GM06990 (cell line): ENCODE data around the gene LRR1.
A peak's percentile ranks its signal among the peaks of the same experiment; 100 is the strongest.

Experiments used
- DNase-seq: peaks from one replicate; pipeline ENCODE4 v3.0.0-alpha.2; 2011; ENCODE audit not compliant: insufficient read length; ENCODE audit errors: extremely low read depth
- H3K27me3 ChIP-seq: replicated peaks from 2 replicates; pipeline ENCODE4 v1.6.0; 2011; ENCODE audit warnings: low read length; ENCODE audit not compliant: control insufficient read depth, insufficient read depth
- H3K36me3 ChIP-seq: 2 replicates; pipeline ENCODE4 v1.5.1; 2011; ENCODE audit warnings: low read length; ENCODE audit not compliant: control insufficient read depth, insufficient read depth
- H3K4me3 ChIP-seq: replicated peaks from 2 replicates; pipeline ENCODE4 v1.5.1; 2011; ENCODE audit warnings: low read depth, mild to moderate bottlenecking, control low read depth, low read length
- TF ChIP-seq, protein P1 (sequence below): IDR thresholded peaks from 2 replicates; pipeline ENCODE4 v1.5.1; 2011; ENCODE audit warnings: low read length, control low read depth, mild to moderate bottlenecking, inconsistent platforms; ENCODE audit not compliant: insufficient read depth, poor library complexity, severe bottlenecking

Gene LRR1, protein sequence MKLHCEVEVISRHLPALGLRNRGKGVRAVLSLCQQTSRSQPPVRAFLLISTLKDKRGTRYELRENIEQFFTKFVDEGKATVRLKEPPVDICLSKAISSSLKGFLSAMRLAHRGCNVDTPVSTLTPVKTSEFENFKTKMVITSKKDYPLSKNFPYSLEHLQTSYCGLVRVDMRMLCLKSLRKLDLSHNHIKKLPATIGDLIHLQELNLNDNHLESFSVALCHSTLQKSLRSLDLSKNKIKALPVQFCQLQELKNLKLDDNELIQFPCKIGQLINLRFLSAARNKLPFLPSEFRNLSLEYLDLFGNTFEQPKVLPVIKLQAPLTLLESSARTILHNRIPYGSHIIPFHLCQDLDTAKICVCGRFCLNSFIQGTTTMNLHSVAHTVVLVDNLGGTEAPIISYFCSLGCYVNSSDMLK

GRCh38 chr14:49598485-49599300 lies at the start of gene LRR1:
Gene LRR1, plus strand, starts transcription at chr14:49598940. Its CDS starts 81 bp downstream, at chr14:49599021.
- Histone ChIP-seq H3K36me3 (peaks cover 4% of the 10 kb centered on the region), H3K4me3 (peak within 1 kb of the TSS; percentile 90), H3K27me3 (no peaks in the 10 kb centered on the region)
- peak; percentile 95 for DNase-seq
- TF ChIP-seq, protein P1, sequence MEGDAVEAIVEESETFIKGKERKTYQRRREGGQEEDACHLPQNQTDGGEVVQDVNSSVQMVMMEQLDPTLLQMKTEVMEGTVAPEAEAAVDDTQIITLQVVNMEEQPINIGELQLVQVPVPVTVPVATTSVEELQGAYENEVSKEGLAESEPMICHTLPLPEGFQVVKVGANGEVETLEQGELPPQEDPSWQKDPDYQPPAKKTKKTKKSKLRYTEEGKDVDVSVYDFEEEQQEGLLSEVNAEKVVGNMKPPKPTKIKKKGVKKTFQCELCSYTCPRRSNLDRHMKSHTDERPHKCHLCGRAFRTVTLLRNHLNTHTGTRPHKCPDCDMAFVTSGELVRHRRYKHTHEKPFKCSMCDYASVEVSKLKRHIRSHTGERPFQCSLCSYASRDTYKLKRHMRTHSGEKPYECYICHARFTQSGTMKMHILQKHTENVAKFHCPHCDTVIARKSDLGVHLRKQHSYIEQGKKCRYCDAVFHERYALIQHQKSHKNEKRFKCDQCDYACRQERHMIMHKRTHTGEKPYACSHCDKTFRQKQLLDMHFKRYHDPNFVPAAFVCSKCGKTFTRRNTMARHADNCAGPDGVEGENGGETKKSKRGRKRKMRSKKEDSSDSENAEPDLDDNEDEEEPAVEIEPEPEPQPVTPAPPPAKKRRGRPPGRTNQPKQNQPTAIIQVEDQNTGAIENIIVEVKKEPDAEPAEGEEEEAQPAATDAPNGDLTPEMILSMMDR, result no peak

- no peak for DNase-seq
- no peaks in the 10 kb centered on the region for H3K27me3 ChIP-seq
- H3K36me3 ChIP-seq, result no peaks in the 10 kb centered on the region
- no peak overlapping the region for H3K4me3 ChIP-seq
- TF ChIP-seq, protein P1, result no peak
Observed at GRCh38 chr14:49549446-49549845, 49.3 kb upstream of the LRR1 start.

GRCh38 chr14:49549881-49550280 lies 48.9 kb upstream of the LRR1 start:
- no peak for DNase-seq
- Histone ChIP-seq H3K27me3 (no peaks in the 10 kb centered on the region), H3K36me3 (no peaks in the 10 kb centered on the region), H3K4me3 (no peak overlapping the region)
- TF ChIP-seq, protein P1, result no peak

GRCh38 chr14:49550286-49551184 lies 48.2 kb upstream of the LRR1 start:
- no peak for DNase-seq
- no peak overlapping the region for H3K4me3 ChIP-seq
- H3K27me3 ChIP-seq, result no peaks in the 10 kb centered on the region
- H3K36me3 ChIP-seq, result no peaks in the 10 kb centered on the region
- TF ChIP-seq, protein P1, result no peak

DNA sequence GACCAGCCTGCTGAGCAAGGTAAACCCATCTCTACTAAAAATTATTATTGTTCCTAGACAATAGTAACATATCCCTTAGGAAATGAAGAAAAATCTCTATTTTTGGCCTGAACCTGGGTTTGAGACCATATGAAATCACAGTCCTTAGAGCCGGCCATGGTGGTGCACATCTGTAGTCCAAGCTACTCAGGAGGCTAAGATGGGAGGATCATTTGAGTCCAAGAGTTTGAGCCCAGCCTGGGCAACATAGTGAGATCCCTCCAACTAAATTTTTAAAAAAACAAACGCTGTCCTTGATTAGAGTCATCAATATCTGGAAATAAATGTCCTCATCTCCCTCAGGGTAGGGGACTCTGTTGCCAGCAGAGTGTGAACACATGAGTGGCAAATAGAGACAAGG lies 47.2 kb upstream of the LRR1 start:
- DNase-seq, result no peak
- no peak overlapping the region for H3K4me3 ChIP-seq
- TF ChIP-seq, protein P1, result no peak

More for the DNA sequence above, 47.2 kb upstream of the LRR1 start:
- no peaks in the 10 kb centered on the region for H3K27me3 ChIP-seq
- H3K36me3 ChIP-seq, result no peaks in the 10 kb centered on the region
